SK-N-SH (cell line): ENCODE data around the gene TFF1. TPM values are rescaled to one million over a fixed set of nuclear protein-coding genes. Genes with fewer than 3 reads are reported as not detected.

Experiments used
- CTCF ChIA-PET: fragments of 300-600, 350-600 bp; formaldehyde crosslinking; extraction: SDS; loops from one replicate; lab custom pipeline; 2021; lab: Yijun Ruan, JAX
- POLR2A ChIA-PET: fragments of 350-600 bp; sonication (Branson Sonifier 250); formaldehyde crosslinking; extraction: SDS; loops from one replicate; lab custom pipeline; 2020; ENCODE audit warnings: antibody characterized with exemption, inconsistent platforms; lab: Yijun Ruan, JAX
- DNase-seq: peaks from one replicate; pipeline ENCODE4 v3.0.0; 2012
- H2AFZ ChIP-seq: fragments of 200-600 bp; sonication (generic); 2 replicates; pipeline ENCODE4 v1.8.1; 2016; ENCODE audit warnings: antibody characterized with exemption, mild to moderate bottlenecking, low read depth
- H3F3A ChIP-seq: fragments of 200-600 bp; sonication (generic); replicated peaks from 2 replicates; pipeline ENCODE3; 2016; ENCODE audit warnings: antibody characterized with exemption, mild to moderate bottlenecking; ENCODE audit not compliant: insufficient read depth
- H3K27ac ChIP-seq, 2 experiments: fragments of 200-500 bp in 1 of 2; fragments of 200-600 bp in 1 of 2; sonication (Bioruptor generic) in 1 of 2; sonication (generic), shearing (Covaris generic) in 1 of 2; 2 replicates each; pipeline versions ENCODE4 v1.5.1 to v1.6.1; 2014 to 2016; ENCODE audit warnings: low read depth in 2 of 2, inconsistent platforms in 1 of 2, low read length in 1 of 2, mild to moderate bottlenecking in 1 of 2, mixed read lengths in 1 of 2
- H3K27me3 ChIP-seq: fragments of 200-600 bp; sonication (generic), shearing (Covaris generic); 2 replicates; pipeline ENCODE4 v1.6.1; 2016; ENCODE audit warnings: mixed run types; ENCODE audit not compliant: insufficient read depth
- H3K36me3 ChIP-seq, 2 experiments: fragments of 200-500 bp in 1 of 2; fragments of 200-600 bp in 1 of 2; sonication (Bioruptor generic) in 1 of 2; sonication (generic) in 1 of 2; replicated peaks in 1 of 2; 2 replicates each; pipeline versions ENCODE3 to v1.5.1; 2014 to 2016; ENCODE audit warnings: low read length in 1 of 2, mild to moderate bottlenecking in 1 of 2; ENCODE audit not compliant: insufficient read depth in 2 of 2, control insufficient read depth in 1 of 2
- H3K4me1 ChIP-seq, 2 experiments: fragments of 200-500 bp in 1 of 2; fragments of 200-600 bp in 1 of 2; sonication (Bioruptor generic) in 1 of 2; sonication (generic), shearing (Covaris generic) in 1 of 2; 2 replicates each; pipeline versions ENCODE4 v1.5.1 to v1.6.1; 2014 to 2016; ENCODE audit warnings: low read depth in 1 of 2, low read length in 1 of 2, mixed run types in 1 of 2; ENCODE audit not compliant: insufficient read depth in 2 of 2, control insufficient read depth in 1 of 2
- H3K4me2 ChIP-seq: fragments of 200-600 bp; sonication (generic), shearing (Covaris generic); 2 replicates; pipeline ENCODE4 v1.6.1; 2017; ENCODE audit warnings: mixed run types
- H3K4me3 ChIP-seq, 2 experiments: fragments of 200-500 bp in 1 of 2; fragments of 200-600 bp in 1 of 2; sonication (Bioruptor generic) in 1 of 2; sonication (generic), shearing (Covaris generic) in 1 of 2; 2 replicates each; pipeline versions ENCODE4 v1.5.1 to v1.8.1; 2014 to 2016; ENCODE audit warnings: low read depth in 2 of 2, inconsistent platforms in 1 of 2, low read length in 1 of 2, mild to moderate bottlenecking in 1 of 2, mixed read lengths in 1 of 2, moderate library complexity in 1 of 2
- H3K79me2 ChIP-seq: fragments of 200-600 bp; sonication (generic); 2 replicates; pipeline ENCODE4 v1.8.1; 2017; ENCODE audit warnings: mild to moderate bottlenecking; ENCODE audit not compliant: insufficient read depth
- H3K9ac ChIP-seq: fragments of 200-600 bp; sonication (generic); 2 replicates; pipeline ENCODE4 v1.6.1; 2017; ENCODE audit warnings: mixed run types
- H3K9me2 ChIP-seq: fragments of 200-600 bp; sonication (generic); 2 replicates; pipeline ENCODE4 v1.6.1; 2017; ENCODE audit warnings: mixed run types
- H3K9me3 ChIP-seq: fragments of 200-600 bp; sonication (generic); 2 replicates; pipeline ENCODE4 v1.6.1; 2017; ENCODE audit warnings: mixed run types, mild to moderate bottlenecking, moderate library complexity
- H4K20me1 ChIP-seq: fragments of 200-600 bp; sonication (generic); 2 replicates; pipeline ENCODE4 v1.6.1; 2017; ENCODE audit warnings: mild to moderate bottlenecking, mixed run types; ENCODE audit not compliant: insufficient read depth
- CTCF ChIP-seq: fragments of 200-600 bp; sonication (generic); IDR thresholded peaks from 2 replicates; pipeline ENCODE4 v1.6.1; 2017; ENCODE audit warnings: antibody characterized with exemption, mild to moderate bottlenecking, moderate library complexity
- ELF1 ChIP-seq: IDR thresholded peaks from 2 replicates; pipeline ENCODE4 v1.4.0; 2012
- EZH2phosphoT487 ChIP-seq: fragments of 200-600 bp; sonication (generic); IDR thresholded peaks from 2 replicates; pipeline ENCODE4 v1.6.1; 2017; ENCODE audit warnings: low read depth, mixed run types, mild to moderate bottlenecking, antibody characterized with exemption, moderate library complexity, borderline replicate concordance
- FOSL2 ChIP-seq: IDR thresholded peaks from 2 replicates; pipeline ENCODE4 v1.4.0; 2012; ENCODE audit warnings: low read depth, mild to moderate bottlenecking, moderate library complexity, borderline replicate concordance
- GABPA ChIP-seq: IDR thresholded peaks from 2 replicates; pipeline ENCODE4 v1.4.0; 2012; ENCODE audit warnings: low read depth, mild to moderate bottlenecking
- GATA2 ChIP-seq: sonication (generic); formaldehyde crosslinking; IDR thresholded peaks from 2 replicates; pipeline ENCODE4 v1.5.0; 2020; ENCODE audit warnings: mild to moderate bottlenecking, missing genetic modification reagents
- JUND ChIP-seq: IDR thresholded peaks from 2 replicates; pipeline ENCODE4 v1.4.0; 2012
- MEF2A ChIP-seq: IDR thresholded peaks from 2 replicates; pipeline ENCODE4 v1.4.0; 2012; ENCODE audit warnings: low read depth, borderline replicate concordance
- MXI1 ChIP-seq: IDR thresholded peaks from 2 replicates; pipeline ENCODE4 v1.6.1; 2012; ENCODE audit warnings: mild to moderate bottlenecking, low read depth, low read length, improper control_type of control experiment
- NRF1 ChIP-seq: IDR thresholded peaks from 2 replicates; pipeline ENCODE4 v1.6.1; 2012; ENCODE audit warnings: low read depth, mild to moderate bottlenecking, low read length
- RAD21 ChIP-seq: IDR thresholded peaks from 2 replicates; pipeline ENCODE4 v1.6.1; 2012; ENCODE audit warnings: mild to moderate bottlenecking, low read length
- RCOR1 ChIP-seq: fragments of 150-350 bp; IDR thresholded peaks from 2 replicates; pipeline ENCODE4 v1.6.1; 2017; ENCODE audit warnings: antibody characterized with exemption, low read length
- SIN3A ChIP-seq: IDR thresholded peaks from 2 replicates; pipeline ENCODE4 v1.6.1; 2012; ENCODE audit warnings: low read depth, mild to moderate bottlenecking, low read length, moderate library complexity, borderline replicate concordance
- TAF1 ChIP-seq: IDR thresholded peaks from 2 replicates; pipeline ENCODE4 v1.6.1; 2012; ENCODE audit warnings: low read depth, mild to moderate bottlenecking, low read length, moderate library complexity, borderline replicate concordance
- TEAD4 ChIP-seq: IDR thresholded peaks from 2 replicates; pipeline ENCODE4 v1.4.0; 2012; ENCODE audit warnings: mild to moderate bottlenecking, borderline replicate concordance; ENCODE audit not compliant: insufficient read depth
- USF1 ChIP-seq: IDR thresholded peaks from 2 replicates; pipeline ENCODE4 v1.4.0; 2012; ENCODE audit warnings: low read depth, borderline replicate concordance
- ZBTB33 ChIP-seq: IDR thresholded peaks from 2 replicates; pipeline ENCODE4 v1.4.0; 2012; ENCODE audit warnings: low read depth, borderline replicate concordance
- WGBS: methylation state at CpG from one replicate; pipeline ENCODE4 v1.1.6; 2017; ENCODE audit warnings: low lambda C conversion rate; 5-methylcytosine and 5-hydroxymethylcytosine counted together
- polyA plus RNA-seq, 3 experiments: library from polyadenylated mRNA; depleted of rRNA; stranded (reverse); fragments of >200 nt; gene quantifications; 2 replicates each; pipeline ENCODE4 v1.2.3, GENCODE V29; 2012
- TF ChIP-seq, protein P1 (sequence below): IDR thresholded peaks from 2 replicates; pipeline ENCODE4; 2012
- TF ChIP-seq, protein P2 (sequence below): fragments of 150-350 bp; IDR thresholded peaks from 2 replicates; pipeline ENCODE4 v1.6.1; 2016; ENCODE audit warnings: mild to moderate bottlenecking, low read depth, low read length

TFF1 gene
- polyA plus RNA-seq, 1 of the 3 experiments (the other 2 are of a cell fraction) = not detected

- Histone ChIP-seq H3K4me3 (no peak overlapping the region), H2AFZ (no peak overlapping the region), H3K27ac (no peak overlapping the region), H3K9ac (no peak overlapping the region), H3K9me2 (no peaks in the 10 kb centered on the region), H3K9me3 (no peaks in the 10 kb centered on the region), H3K4me1 (no peaks in the 10 kb centered on the region), H3F3A (no peaks in the 10 kb centered on the region), H4K20me1 (no peaks in the 10 kb centered on the region)
- no peak for DNase-seq
- CTCF ChIA-PET = no interaction called here
- WGBS = 36% methylated on average over 5 of the region's 5 CpGs
- TF ChIP-seq RAD21 = no peak
- TF ChIP-seq JUND = no peak
- TF ChIP-seq EZH2phosphoT487 = no peak
- TF ChIP-seq ELF1 = no peak
- TF ChIP-seq GATA2 (CRISPR knock-in tag) = no peak
- TF ChIP-seq GABPA = no peak
- TF ChIP-seq, all 33 proteins: peak for 0
- H3K27me3 ChIP-seq = no peaks in the 10 kb centered on the region
- POLR2A ChIA-PET = no interaction called here
- H3K4me2 ChIP-seq = no peak overlapping the region
- H3K36me3 ChIP-seq = no peaks in the 10 kb centered on the region
- no peaks in the 10 kb centered on the region for H3K79me2 ChIP-seq
Observed at GRCh38 chr21:42390193-42390592, 23.9 kb upstream of the TFF1 start.

DNA sequence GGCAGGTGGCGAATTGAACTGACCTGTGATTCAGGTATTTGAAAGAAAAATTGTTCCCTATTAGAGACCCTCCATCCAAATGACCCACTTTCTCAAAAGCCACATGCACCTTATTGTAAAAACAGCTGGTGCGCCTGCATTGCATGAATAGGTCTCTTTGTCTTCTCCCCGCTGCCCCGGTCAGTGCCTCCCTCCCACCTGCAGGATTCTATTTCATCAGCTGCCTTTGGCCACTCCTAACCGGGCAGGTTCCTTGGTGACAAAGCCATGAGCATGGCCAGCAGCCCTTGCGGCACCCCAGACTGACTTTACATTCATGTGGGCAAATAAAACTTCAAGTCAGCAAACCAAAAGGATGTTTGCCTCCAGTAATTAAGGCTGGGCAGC lies 23.1 kb upstream of the TFF1 start:
- Histone ChIP-seq H3K9ac (no peak overlapping the region), H3K36me3 (no peaks in the 10 kb centered on the region), H3K4me1 (no peaks in the 10 kb centered on the region), H3K27me3 (no peaks in the 10 kb centered on the region), H3K4me3 (no peak overlapping the region), H4K20me1 (no peaks in the 10 kb centered on the region), H3K79me2 (no peaks in the 10 kb centered on the region), H3F3A (no peaks in the 10 kb centered on the region), H3K9me3 (no peaks in the 10 kb centered on the region), H3K9me2 (no peaks in the 10 kb centered on the region), H3K27ac (no peak overlapping the region), H3K4me2 (no peak overlapping the region), H2AFZ (no peak overlapping the region)
- 53% methylated on average over 6 of the region's 6 CpGs for WGBS
- CTCF ChIA-PET = no interaction called here
- no peak for DNase-seq
- TF ChIP-seq EZH2phosphoT487 = no peak
- no peak for TF ChIP-seq RAD21
- TF ChIP-seq CTCF = no peak
- TF ChIP-seq GABPA = no peak
- TF ChIP-seq MXI1 = no peak
- no peak for TF ChIP-seq MEF2A
- no peak for TF ChIP-seq NRF1
- TF ChIP-seq, protein P1, sequence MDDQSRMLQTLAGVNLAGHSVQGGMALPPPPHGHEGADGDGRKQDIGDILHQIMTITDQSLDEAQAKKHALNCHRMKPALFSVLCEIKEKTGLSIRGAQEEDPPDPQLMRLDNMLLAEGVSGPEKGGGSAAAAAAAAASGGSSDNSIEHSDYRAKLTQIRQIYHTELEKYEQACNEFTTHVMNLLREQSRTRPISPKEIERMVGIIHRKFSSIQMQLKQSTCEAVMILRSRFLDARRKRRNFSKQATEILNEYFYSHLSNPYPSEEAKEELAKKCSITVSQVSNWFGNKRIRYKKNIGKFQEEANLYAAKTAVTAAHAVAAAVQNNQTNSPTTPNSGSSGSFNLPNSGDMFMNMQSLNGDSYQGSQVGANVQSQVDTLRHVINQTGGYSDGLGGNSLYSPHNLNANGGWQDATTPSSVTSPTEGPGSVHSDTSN = no peak
- TF ChIP-seq SIN3A = no peak
- TF ChIP-seq, protein P2, sequence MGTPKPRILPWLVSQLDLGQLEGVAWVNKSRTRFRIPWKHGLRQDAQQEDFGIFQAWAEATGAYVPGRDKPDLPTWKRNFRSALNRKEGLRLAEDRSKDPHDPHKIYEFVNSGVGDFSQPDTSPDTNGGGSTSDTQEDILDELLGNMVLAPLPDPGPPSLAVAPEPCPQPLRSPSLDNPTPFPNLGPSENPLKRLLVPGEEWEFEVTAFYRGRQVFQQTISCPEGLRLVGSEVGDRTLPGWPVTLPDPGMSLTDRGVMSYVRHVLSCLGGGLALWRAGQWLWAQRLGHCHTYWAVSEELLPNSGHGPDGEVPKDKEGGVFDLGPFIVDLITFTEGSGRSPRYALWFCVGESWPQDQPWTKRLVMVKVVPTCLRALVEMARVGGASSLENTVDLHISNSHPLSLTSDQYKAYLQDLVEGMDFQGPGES = no peak
- no peak for TF ChIP-seq ELF1
- TF ChIP-seq RCOR1 = no peak
- no peak for TF ChIP-seq TEAD4
- TF ChIP-seq TAF1 = no peak
- no peak for TF ChIP-seq FOSL2
- no peak for TF ChIP-seq ZBTB33
- TF ChIP-seq USF1 = no peak
- TF ChIP-seq, all 33 proteins: peak for 0
- POLR2A ChIA-PET = no interaction called here
